Measurements from ENCODE around the gene RUNX2.

GRCh38 chr6:45654673-45655072 is 326.5 kb downstream of the RUNX2 start:
- TF ChIP-seq CTCF (IDR thresholded peaks at IDR 0.05) = no peak
- no peak for TF ChIP-seq POLR2A (IDR thresholded peaks at IDR 0.05)

Measured in esophagus squamous epithelium (tissue), 4 donors.